Measurements from ENCODE around the gene ALKBH5.
"Not testable (repeated sequence)": the region's sequence is repeated elsewhere in the genome, so short reads cannot be mapped to it uniquely, and the experiment has no call there.

ALKBH5 gene

GRCh38 chr17:18206962-18207361, 23.3 kb downstream of the ALKBH5 start:
- no peak overlapping the region for H2BK120ac ChIP-seq (ENCODE audit: low read depth, low read length)
- no peak overlapping the region for H3K18ac ChIP-seq (ENCODE audit: low read depth in 1 of 2, low read length in 2 of 2)

DNA sequence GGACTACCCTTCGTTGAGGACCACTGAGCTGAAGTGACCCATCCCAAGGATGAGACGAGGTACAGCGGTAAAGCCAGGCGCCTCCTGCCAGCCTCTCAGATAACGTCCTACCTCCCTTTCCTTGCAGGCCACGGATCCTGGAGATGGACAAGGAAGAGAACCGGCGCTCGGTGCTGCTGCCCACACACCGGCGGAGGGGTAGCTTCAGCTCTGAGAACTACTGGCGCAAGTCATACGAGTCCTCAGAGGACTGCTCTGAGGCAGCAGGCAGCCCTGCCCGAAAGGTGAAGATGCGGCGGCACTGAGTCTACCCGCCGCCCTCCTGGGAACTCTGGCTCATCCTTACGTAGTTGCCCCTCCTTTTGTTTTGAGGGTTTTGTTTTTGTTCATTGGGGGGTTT, 24.5 kb downstream of the ALKBH5 start:
- Histone ChIP-seq H4K91ac (ENCODE audit: low read length) (no peak overlapping the region), H3K4me3 (ENCODE audit: insufficient read depth in 1 of 2, low read depth in 1 of 2, low read length in 2 of 2) (no peak overlapping the region), H3K27ac (ENCODE audit: low read length, poor library complexity, severe bottlenecking) (no peak overlapping the region), H3K79me1 (replicated peaks; ENCODE audit: low read length, poor library complexity, severe bottlenecking) (peaks cover 38% of the 10 kb centered on the region), H3K36me3 (ENCODE audit: control insufficient read depth in 1 of 2, insufficient read depth in 2 of 2, low read depth in 1 of 2, low read length in 2 of 2) (peaks cover 67 to 74% of the 10 kb centered on the region in 2 experiments), H3K27me3 (ENCODE audit: control insufficient read depth in 1 of 2, insufficient read depth in 1 of 2, low read length in 2 of 2) (no peaks in the 10 kb centered on the region), H3K4me1 (ENCODE audit: control insufficient read depth, insufficient read depth, low read depth, low read length) (peaks cover 5% of the 10 kb centered on the region), H3K9me3 (ENCODE audit: control insufficient read depth, low read length) (no peaks in the 10 kb centered on the region), H3K4me2 (ENCODE audit: low read length, poor library complexity, severe bottlenecking) (no peak overlapping the region), H2BK120ac (ENCODE audit: low read depth, low read length) (no peak overlapping the region), H3K4ac (ENCODE audit: low read depth in 1 of 2, low read length in 2 of 2) (no peak overlapping the region), H2AK5ac (ENCODE audit: low read length, severe bottlenecking) (no peak overlapping the region), H2BK5ac (ENCODE audit: low read depth, low read length, poor library complexity, severe bottlenecking) (no peak overlapping the region), H3K9ac (ENCODE audit: low read length) (no peak overlapping the region), H2BK15ac (ENCODE audit: low read depth, poor library complexity, severe bottlenecking) (no peak overlapping the region), H3K14ac (ENCODE audit: low read length in 2 of 2) (no peak overlapping the region), H3K23ac (ENCODE audit: low read length in 2 of 2) (no peak overlapping the region), H2BK12ac (ENCODE audit: low read length in 2 of 2) (no peak overlapping the region), H4K8ac (ENCODE audit: low read length) (no peak overlapping the region), H3K18ac (ENCODE audit: low read depth in 1 of 2, low read length in 2 of 2) (no peak overlapping the region), H2AFZ (ENCODE audit: low read depth, low read length) (no peak overlapping the region)
- no peak for DNase-seq
- 97% methylated on average over 19 of the region's 19 CpGs for WGBS

More at GRCh38 chr17:18206962-18207361, 23.3 kb downstream of the ALKBH5 start:
- H3K9ac ChIP-seq (ENCODE audit: low read length), result no peak overlapping the region
- H4K91ac ChIP-seq (ENCODE audit: low read length), result no peak overlapping the region
- no peak for DNase-seq
- no peak overlapping the region for H4K8ac ChIP-seq (ENCODE audit: low read length)
- H3K4me3 ChIP-seq (ENCODE audit: insufficient read depth in 1 of 2, low read depth in 1 of 2, low read length in 2 of 2), result no peak overlapping the region
- H3K4ac ChIP-seq (ENCODE audit: low read depth in 1 of 2, low read length in 2 of 2), result no peak overlapping the region
- H2AK5ac ChIP-seq (ENCODE audit: low read length, severe bottlenecking), result no peak overlapping the region
- H3K36me3 ChIP-seq (ENCODE audit: control insufficient read depth in 1 of 2, insufficient read depth in 2 of 2, low read depth in 1 of 2, low read length in 2 of 2), result peaks cover 73 to 79% of the 10 kb centered on the region in 2 experiments
- no peak overlapping the region for H3K14ac ChIP-seq (ENCODE audit: low read length in 2 of 2)
- no peak overlapping the region for H2BK12ac ChIP-seq (ENCODE audit: low read length in 2 of 2)
- no peaks in the 10 kb centered on the region for H3K9me3 ChIP-seq (ENCODE audit: control insufficient read depth, low read length)
- H2BK5ac ChIP-seq (ENCODE audit: low read depth, low read length, poor library complexity, severe bottlenecking), result no peak overlapping the region
- H2BK15ac ChIP-seq (ENCODE audit: low read depth, poor library complexity, severe bottlenecking), result no peak overlapping the region
- H3K23ac ChIP-seq (ENCODE audit: low read length in 2 of 2), result no peak overlapping the region
- H3K79me1 ChIP-seq (replicated peaks; ENCODE audit: low read length, poor library complexity, severe bottlenecking), result peaks cover 38% of the 10 kb centered on the region
- no peak overlapping the region for H2AFZ ChIP-seq (ENCODE audit: low read depth, low read length)
- no peak overlapping the region for H3K27ac ChIP-seq (ENCODE audit: low read length, poor library complexity, severe bottlenecking)
- peaks cover 6% of the 10 kb centered on the region for H3K4me1 ChIP-seq (ENCODE audit: control insufficient read depth, insufficient read depth, low read depth, low read length)
- H3K27me3 ChIP-seq (ENCODE audit: control insufficient read depth in 1 of 2, insufficient read depth in 1 of 2, low read length in 2 of 2), result no peaks in the 10 kb centered on the region
- no peak overlapping the region for H3K4me2 ChIP-seq (ENCODE audit: low read length, poor library complexity, severe bottlenecking)

DNA sequence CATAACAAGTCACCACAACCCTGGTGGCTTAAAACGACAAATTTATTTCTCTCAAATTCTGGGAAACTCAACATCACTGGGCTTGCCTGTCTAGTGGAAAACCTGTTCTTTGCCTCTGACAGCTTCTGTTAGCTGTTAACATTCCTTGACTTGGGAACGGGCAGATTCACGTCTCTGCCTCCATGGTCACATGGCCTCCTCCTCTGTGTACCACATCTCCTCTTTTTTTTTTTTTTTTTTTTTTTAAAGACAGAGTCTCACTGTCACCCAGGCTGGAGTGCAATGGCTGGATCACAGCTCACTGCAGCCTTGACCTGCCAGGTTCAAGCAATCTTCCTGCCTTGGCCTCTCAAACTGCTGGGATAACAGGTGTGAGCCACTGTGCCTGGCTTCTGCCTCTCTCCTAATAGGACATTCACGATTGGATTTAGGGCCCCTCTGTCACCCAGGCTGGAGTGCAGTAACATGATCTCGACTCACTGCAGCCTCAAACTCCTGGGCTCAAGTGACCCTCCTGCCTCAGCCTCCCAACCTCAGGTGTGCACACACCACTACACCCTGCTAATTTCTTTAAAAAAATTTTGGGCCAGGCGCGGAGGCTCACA, 30.1 kb downstream of the ALKBH5 start:
- Histone ChIP-seq H3K79me1 (replicated peaks; ENCODE audit: low read length, poor library complexity, severe bottlenecking) (peaks cover 9% of the 10 kb centered on the region), H3K4me3 (ENCODE audit: insufficient read depth in 1 of 2, low read depth in 1 of 2, low read length in 2 of 2) (no peak overlapping the region), H2AFZ (ENCODE audit: low read depth, low read length) (no peak overlapping the region), H2BK12ac (ENCODE audit: low read length in 2 of 2) (no peak overlapping the region), H3K4me1 (ENCODE audit: control insufficient read depth, insufficient read depth, low read depth, low read length) (peaks cover 5% of the 10 kb centered on the region), H4K8ac (ENCODE audit: low read length) (no peak overlapping the region), H3K27me3 (ENCODE audit: control insufficient read depth in 1 of 2, insufficient read depth in 1 of 2, low read length in 2 of 2) (no peaks in the 10 kb centered on the region), H3K18ac (ENCODE audit: low read depth in 1 of 2, low read length in 2 of 2) (no peak overlapping the region), H2AK5ac (ENCODE audit: low read length, severe bottlenecking) (no peak overlapping the region), H3K9ac (ENCODE audit: low read length) (no peak overlapping the region), H4K91ac (ENCODE audit: low read length) (no peak overlapping the region), H3K23ac (ENCODE audit: low read length in 2 of 2) (no peak overlapping the region), H2BK120ac (ENCODE audit: low read depth, low read length) (no peak overlapping the region), H2BK15ac (ENCODE audit: low read depth, poor library complexity, severe bottlenecking) (no peak overlapping the region), H3K4me2 (ENCODE audit: low read length, poor library complexity, severe bottlenecking) (no peak overlapping the region), H3K27ac (ENCODE audit: low read length, poor library complexity, severe bottlenecking) (no peak overlapping the region), H3K9me3 (ENCODE audit: control insufficient read depth, low read length) (no peaks in the 10 kb centered on the region), H3K14ac (ENCODE audit: low read length in 2 of 2) (no peak overlapping the region), H3K4ac (ENCODE audit: low read depth in 1 of 2, low read length in 2 of 2) (no peak overlapping the region), H2BK5ac (ENCODE audit: low read depth, low read length, poor library complexity, severe bottlenecking) (no peak overlapping the region), H3K36me3 (ENCODE audit: control insufficient read depth in 1 of 2, insufficient read depth in 2 of 2, low read depth in 1 of 2, low read length in 2 of 2) (peaks cover 23 to 24% of the 10 kb centered on the region in 2 experiments)
- WGBS, result 70% methylated on average over 7 of the region's 7 CpGs
- peak; percentile 12 for DNase-seq

GRCh38 chr17:18216906-18217305, 33.3 kb downstream of the ALKBH5 start:
- WGBS, result 84% methylated on average over 6 of the region's 11 CpGs
- not testable (repeated sequence) for H2BK120ac ChIP-seq (ENCODE audit: low read depth, low read length); H2AFZ ChIP-seq (ENCODE audit: low read depth, low read length); H3K9ac ChIP-seq (ENCODE audit: low read length); H3K36me3 ChIP-seq (ENCODE audit: control insufficient read depth in 1 of 2, insufficient read depth in 2 of 2, low read depth in 1 of 2, low read length in 2 of 2); H2BK12ac ChIP-seq (ENCODE audit: low read length in 2 of 2); H3K4me3 ChIP-seq (ENCODE audit: insufficient read depth in 1 of 2, low read depth in 1 of 2, low read length in 2 of 2); H4K91ac ChIP-seq (ENCODE audit: low read length); H3K4me2 ChIP-seq (ENCODE audit: low read length, poor library complexity, severe bottlenecking); H3K27me3 ChIP-seq (ENCODE audit: control insufficient read depth in 1 of 2, insufficient read depth in 1 of 2, low read length in 2 of 2); H3K14ac ChIP-seq (ENCODE audit: low read length in 2 of 2); H2BK15ac ChIP-seq (ENCODE audit: low read depth, poor library complexity, severe bottlenecking); H3K79me1 ChIP-seq (replicated peaks; ENCODE audit: low read length, poor library complexity, severe bottlenecking); H2AK5ac ChIP-seq (ENCODE audit: low read length, severe bottlenecking); H2BK5ac ChIP-seq (ENCODE audit: low read depth, low read length, poor library complexity, severe bottlenecking); DNase-seq; H4K8ac ChIP-seq (ENCODE audit: low read length); H3K18ac ChIP-seq (ENCODE audit: low read depth in 1 of 2, low read length in 2 of 2); H3K27ac ChIP-seq (ENCODE audit: low read length, poor library complexity, severe bottlenecking); H3K4ac ChIP-seq (ENCODE audit: low read depth in 1 of 2, low read length in 2 of 2); H3K23ac ChIP-seq (ENCODE audit: low read length in 2 of 2); H3K9me3 ChIP-seq (ENCODE audit: control insufficient read depth, low read length)
- H3K4me1 ChIP-seq (ENCODE audit: control insufficient read depth, insufficient read depth, low read depth, low read length), result peaks cover 18% of the 10 kb centered on the region
